ENCODE measurements around the gene ARRDC2. TPM values are rescaled to one million over a fixed set of nuclear protein-coding genes. Genes with fewer than 3 reads are reported as not detected.

Gene ARRDC2
- total and polyA plus RNA-seq, 8 donors: 3.8 to 34.8 (median 9.6) TPM

Other genes starting within 250 kb of the ARRDC2 start
- gene B3GNT3, start 213.0 kb upstream of the ARRDC2 start, total RNA-seq: 1 to 10 TPM; 2.1 to 6.0 (median 3.9) TPM
- gene B3GNT3, start 213.0 kb upstream of the ARRDC2 start, polyA plus RNA-seq: 1 to 10 TPM; 1.7 to 2.6 TPM
- not detected for gene INSL3, start 186.7 kb upstream of the ARRDC2 start, total RNA-seq
- gene INSL3, start 186.7 kb upstream of the ARRDC2 start, polyA plus RNA-seq: not detected
- gene JAK3, start 160.2 kb upstream of the ARRDC2 start, total RNA-seq: 1 to 10 TPM; 1.1 to 6.6 (median 1.7) TPM
- 1 to 10 TPM; 2.9 to 4.3 TPM for gene JAK3, start 160.2 kb upstream of the ARRDC2 start, polyA plus RNA-seq
- 1,000 to 10,000 TPM; 1,116 to 2,379 (median 1,559) TPM for gene RPL18A, start 148.3 kb upstream of the ARRDC2 start, total RNA-seq
- 1,000 to 10,000 TPM; 1,339 to 1,436 TPM for gene RPL18A, start 148.3 kb upstream of the ARRDC2 start, polyA plus RNA-seq
- under 1 TPM in 1 of 6 donors, not detected in 5; 0.16 TPM for gene SLC5A5, start 136.2 kb upstream of the ARRDC2 start, total RNA-seq
- gene SLC5A5, start 136.2 kb upstream of the ARRDC2 start, polyA plus RNA-seq: under 1 TPM in 1 of 2 donors, not detected in 1; 0.02 TPM
- gene CCDC124, start 75.2 kb upstream of the ARRDC2 start, total RNA-seq: 10 to 100 TPM; 15.0 to 35.5 (median 28.9) TPM
- 10 to 100 TPM; 62.0 to 71.8 TPM for gene CCDC124, start 75.2 kb upstream of the ARRDC2 start, polyA plus RNA-seq
- gene KCNN1, start 41.1 kb upstream of the ARRDC2 start, total RNA-seq: under 1 TPM in 1 of 6 donors, not detected in 5; 0.19 TPM
- gene KCNN1, start 41.1 kb upstream of the ARRDC2 start, polyA plus RNA-seq: under 1 TPM; 0.08 to 0.33 TPM
- gene IL12RB1, start 78.8 kb downstream of the ARRDC2 start, total RNA-seq: 1 to 10 TPM in 1 of 6 donors, under 1 TPM in 5; 0.19 to 1.1 (median 0.53) TPM
- gene IL12RB1, start 78.8 kb downstream of the ARRDC2 start, polyA plus RNA-seq: under 1 TPM; 0.15 to 0.40 TPM
- gene MAST3, start 89.6 kb downstream of the ARRDC2 start, total RNA-seq: 10 to 100 TPM; 19.7 to 27.5 (median 24.2) TPM
- 10 to 100 TPM; 13.7 to 24.7 TPM for gene MAST3, start 89.6 kb downstream of the ARRDC2 start, polyA plus RNA-seq
- gene PIK3R2, start 145.0 kb downstream of the ARRDC2 start, total RNA-seq: 10 to 100 TPM; 11.6 to 21.2 (median 12.2) TPM
- 1 to 10 TPM; 4.3 to 6.5 TPM for gene PIK3R2, start 145.0 kb downstream of the ARRDC2 start, polyA plus RNA-seq
- gene IFI30, start 165.6 kb downstream of the ARRDC2 start, total RNA-seq: 100 to 1,000 TPM in 1 of 6 donors, 10 to 100 TPM in 5; 12.2 to 108 (median 23.2) TPM
- gene IFI30, start 165.6 kb downstream of the ARRDC2 start, polyA plus RNA-seq: 10 to 100 TPM; 21.4 to 22.2 TPM
- gene MPV17L2, start 185.0 kb downstream of the ARRDC2 start, total RNA-seq: 1 to 10 TPM; 2.8 to 6.2 (median 4.0) TPM
- gene MPV17L2, start 185.0 kb downstream of the ARRDC2 start, polyA plus RNA-seq: 10 to 100 TPM in 1 of 2 donors, 1 to 10 TPM in 1; 9.9 to 10.4 TPM
- gene RAB3A, start 195.9 kb downstream of the ARRDC2 start, total RNA-seq: 1 to 10 TPM in 5 of 6 donors, under 1 TPM in 1; 0.79 to 2.6 (median 1.6) TPM
- 1 to 10 TPM; 2.3 to 4.4 TPM for gene RAB3A, start 195.9 kb downstream of the ARRDC2 start, polyA plus RNA-seq
- gene PDE4C, start 218.3 kb downstream of the ARRDC2 start, total RNA-seq: under 1 TPM in 5 of 6 donors, not detected in 1; 0.12 to 0.59 (median 0.37) TPM
- gene PDE4C, start 218.3 kb downstream of the ARRDC2 start, polyA plus RNA-seq: 1 to 10 TPM in 1 of 2 donors, under 1 TPM in 1; 0.16 to 1.3 TPM

Data from pancreas (tissue), 8 donors.